SIG-M5 treated with dmso at 0.1 percent for 504 hours (cell line): ENCODE measurements around the gene LGALS7.
"Not testable (repeated sequence)": the region's sequence is repeated elsewhere in the genome, so short reads cannot be mapped to it uniquely, and the experiment has no call there.

Experiments used
- DNase-seq: peaks from one replicate; lab custom pipeline; 2025; ENCODE audit not compliant: unreplicated experiment; lab: John Stamatoyannopoulos, UW

Gene LGALS7

DNA sequence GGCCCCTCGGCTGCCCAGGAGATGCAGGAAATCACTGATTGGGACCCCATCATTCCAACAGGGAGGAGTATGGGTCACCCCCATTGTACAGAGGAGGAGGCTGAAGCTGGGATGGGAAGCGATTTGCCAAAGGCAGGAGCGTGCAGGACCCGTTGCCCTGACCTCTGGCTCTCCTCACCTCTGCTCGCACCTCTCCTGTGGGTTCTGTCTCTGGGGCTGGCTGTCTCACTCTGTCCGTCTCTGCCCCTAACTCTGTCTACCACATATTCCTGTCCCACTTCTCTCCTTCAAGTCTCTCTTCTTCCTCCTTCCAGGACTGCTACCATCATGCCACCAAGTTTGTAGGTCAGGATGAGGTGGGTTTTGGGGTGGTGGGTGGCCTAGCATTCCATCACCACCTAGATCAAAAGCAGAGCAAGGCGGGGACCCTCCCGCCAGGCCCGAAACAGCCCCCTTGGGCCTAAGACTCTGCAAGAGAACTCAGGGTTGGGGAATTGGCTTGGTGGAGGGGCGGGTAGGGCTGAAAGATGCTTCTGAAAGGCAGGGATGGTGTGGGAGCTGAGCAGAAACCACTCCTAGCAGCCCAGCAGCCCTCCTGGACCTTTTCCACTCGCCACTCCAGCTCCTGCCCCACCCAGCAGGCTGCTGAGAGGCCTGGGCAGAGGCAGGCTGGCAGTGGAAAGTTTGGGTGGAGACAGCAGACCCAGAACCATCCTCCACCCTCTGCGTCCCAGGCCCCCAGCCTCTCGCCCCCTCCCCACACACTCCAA is 1.0 kb upstream of the LGALS7 start:
- DNase-seq: no peak

DNA sequence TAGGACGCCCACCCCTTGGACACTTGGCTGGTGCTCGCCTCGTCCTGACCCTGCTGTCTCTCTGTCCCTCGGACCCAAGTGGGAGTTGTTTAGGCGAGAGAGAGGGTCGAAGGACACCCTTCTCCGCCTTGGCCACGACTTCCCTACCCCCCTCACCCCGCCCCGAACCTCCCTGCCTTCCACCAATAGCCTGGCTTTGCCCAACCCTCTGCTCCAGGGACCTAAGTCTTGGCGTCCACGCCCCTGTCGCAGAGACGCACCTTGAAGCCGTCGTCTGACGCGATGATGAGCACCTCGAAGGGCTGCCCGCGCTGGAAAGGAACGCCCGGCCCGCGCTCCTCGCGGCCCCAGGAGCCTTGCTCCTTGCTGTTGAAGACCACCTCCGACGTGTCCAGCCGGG is 1.7 kb downstream of the LGALS7 start:
- DNase-seq: not testable (repeated sequence)

DNA sequence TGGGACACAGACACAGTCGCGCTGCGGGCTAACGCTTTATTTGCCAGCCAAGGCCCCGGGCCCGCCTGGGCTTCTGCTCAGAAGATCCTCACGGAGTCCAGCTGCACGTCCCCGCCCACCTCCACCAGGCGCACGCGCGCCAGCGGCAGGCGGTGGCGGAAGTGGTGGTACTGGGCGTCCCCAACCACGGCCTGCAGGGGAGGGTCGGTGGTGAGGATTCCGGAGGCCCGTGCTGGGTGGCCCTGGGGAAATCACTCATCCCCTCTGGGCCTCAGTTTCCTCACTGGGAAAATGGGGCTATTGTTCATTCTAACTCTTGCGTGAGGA is 2.4 kb downstream of the LGALS7 start:
- DNase-seq: not testable (repeated sequence)

DNA sequence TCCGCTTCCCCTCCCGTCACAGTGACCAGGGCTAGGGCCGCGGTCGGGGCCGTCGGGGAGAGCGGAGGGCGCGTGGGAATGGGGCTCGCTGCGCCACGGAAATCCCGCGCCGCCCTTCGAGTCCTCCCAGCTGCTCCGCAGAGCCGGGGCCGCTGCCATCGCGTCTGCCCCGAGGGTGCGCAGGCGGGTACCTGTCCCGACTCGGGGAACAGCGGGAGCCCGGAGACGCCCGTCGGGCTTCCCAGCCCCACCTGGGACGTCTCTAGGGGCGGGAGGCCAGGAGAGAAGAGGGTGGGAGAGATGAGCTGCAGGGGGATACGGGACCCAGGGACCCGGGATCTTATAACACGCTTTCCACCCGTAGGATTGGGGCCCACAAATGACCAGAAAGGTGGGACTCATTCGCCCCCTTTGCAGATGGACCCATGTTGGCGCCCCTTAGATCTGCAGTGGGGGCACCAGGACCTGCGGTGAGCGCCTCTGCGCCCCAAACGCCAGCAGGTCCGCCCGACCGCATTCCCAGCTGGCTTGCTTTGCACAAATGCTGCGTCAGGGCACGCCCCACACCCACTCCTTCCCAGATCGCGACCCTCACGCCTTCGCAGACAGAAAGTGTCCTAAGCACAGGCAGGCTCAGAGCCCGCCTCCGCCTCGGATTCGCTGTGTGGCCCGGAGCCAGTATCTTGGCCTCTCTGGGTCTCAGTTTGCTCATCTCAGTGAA is 2.9 kb downstream of the LGALS7 start:
- not testable (repeated sequence) for DNase-seq

DNA sequence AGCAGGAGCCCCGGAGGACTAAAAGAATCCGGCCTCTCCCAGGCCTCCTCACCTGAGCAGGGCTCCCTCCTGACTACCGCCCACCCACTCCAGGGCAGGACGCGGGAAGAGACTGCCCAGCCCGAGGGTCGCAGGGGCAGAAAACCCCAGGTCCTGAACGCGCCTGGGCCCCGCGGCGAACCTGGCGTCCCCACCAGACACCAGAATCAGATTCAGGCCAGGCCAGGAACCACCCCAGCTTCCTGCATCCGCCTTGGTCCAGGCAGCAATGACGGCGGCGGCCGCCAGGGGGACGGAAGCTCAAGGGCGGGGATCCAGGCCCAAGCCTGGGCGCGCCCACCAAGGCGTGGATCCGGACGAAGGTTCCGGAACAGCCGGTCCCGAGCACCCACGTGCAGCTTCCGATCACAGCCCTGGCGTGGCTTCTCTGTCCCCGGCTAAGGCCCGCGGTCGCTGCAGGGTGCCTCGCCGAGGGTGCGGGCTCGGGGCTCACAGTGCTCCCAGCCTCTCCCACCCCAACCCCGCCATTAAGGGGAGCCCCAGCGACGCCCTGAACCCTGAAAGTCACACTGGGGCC is 3.6 kb downstream of the LGALS7 start:
- no peak for DNase-seq

DNA sequence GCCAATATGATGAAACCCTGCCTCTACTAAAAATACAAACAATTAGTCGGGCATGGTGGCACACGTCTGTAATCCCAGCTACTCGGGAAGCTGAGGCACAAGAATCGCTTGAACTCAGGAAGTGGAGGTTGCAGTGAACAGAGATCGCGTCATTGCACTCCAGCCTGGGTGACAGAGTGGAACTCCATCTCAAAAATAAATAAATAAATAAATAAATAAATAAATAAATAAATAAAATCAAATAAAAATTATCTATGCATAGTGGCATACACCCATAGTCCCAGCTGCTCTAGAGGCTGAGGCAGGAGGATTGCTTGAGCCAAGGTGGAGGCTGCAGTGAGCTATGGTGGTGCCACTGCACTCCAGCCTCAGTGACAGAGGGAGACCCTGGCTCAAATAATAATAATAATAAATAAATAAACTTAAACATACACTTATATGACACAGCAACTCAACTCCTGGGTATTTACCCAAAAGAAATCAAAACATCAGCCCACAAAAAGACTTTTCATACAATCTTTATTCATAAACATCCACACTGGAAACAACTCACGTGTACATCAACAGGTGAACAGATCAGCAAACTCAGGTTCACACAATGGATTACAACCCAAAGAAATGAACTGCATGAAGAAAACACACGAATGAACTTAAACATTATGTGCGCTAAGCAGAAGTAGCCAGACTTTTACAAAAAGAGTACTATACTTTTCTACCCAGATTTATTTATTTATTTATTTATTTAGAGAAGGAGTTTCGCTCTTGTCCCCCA is 6.9 kb downstream of the LGALS7 start:
- DNase-seq: no peak

DNA sequence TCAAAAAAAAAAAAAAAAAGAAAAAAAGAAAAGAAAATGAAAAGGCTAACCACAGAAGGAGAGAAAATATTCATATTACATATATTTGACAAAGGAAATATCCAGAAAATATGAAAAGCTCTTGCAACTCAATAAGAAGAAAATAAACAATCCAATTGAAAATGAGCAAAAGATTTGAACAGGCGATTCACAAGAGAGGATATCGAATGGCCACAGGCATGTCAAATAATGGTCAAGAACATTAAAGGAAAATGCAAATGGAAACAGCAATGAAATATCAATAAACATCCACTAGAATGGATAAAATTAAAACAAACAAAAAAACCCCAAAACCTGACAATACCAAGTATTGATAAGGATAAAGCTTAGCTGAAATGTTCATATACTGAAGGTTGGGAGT is 8.1 kb downstream of the LGALS7 start:
- no peak for DNase-seq

DNA sequence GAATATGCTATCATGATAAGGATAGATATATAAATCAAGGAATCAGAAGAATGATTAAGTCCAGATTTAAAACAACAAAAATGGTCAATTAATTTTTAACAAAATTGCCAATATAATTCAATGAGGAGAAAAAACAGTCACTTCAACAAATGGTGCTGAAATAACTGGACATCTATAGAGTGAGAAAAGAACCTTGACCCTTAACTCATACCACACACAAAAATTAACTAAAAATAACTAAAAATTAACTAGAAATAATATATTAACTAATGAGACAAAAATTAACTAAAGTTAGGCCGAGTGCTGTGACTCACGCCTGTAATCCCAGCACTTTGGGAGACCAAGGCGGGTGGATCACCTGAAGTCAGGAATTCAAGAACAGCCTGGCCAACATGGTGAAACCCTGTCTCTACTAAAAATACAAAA is 9.5 kb downstream of the LGALS7 start:
- no peak for DNase-seq

DNA sequence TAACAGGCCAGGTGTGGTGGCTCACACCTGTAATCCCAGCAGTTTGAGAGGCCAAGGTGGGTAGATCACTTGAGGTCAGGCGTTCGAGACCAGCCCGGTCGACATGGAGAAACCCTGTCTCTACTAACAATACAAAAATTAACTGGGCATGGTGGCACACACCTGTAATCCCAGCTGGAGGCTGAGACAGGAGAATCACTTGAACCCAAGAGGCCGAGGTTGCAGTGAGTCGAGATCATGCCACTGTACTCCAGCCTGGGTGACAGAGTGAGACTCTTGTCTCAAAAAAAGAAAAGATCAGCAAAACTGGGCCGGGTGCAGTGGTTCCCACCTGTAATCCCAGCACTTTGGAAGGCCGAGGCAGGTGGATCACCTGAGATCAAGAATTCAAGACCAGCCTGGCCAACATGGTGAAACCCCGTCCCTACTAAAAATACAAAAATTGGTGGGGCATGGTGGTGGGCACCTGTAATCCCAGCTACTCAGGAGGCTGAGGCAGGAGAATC is 11.4 kb downstream of the LGALS7 start:
- not testable (repeated sequence) for DNase-seq

DNA sequence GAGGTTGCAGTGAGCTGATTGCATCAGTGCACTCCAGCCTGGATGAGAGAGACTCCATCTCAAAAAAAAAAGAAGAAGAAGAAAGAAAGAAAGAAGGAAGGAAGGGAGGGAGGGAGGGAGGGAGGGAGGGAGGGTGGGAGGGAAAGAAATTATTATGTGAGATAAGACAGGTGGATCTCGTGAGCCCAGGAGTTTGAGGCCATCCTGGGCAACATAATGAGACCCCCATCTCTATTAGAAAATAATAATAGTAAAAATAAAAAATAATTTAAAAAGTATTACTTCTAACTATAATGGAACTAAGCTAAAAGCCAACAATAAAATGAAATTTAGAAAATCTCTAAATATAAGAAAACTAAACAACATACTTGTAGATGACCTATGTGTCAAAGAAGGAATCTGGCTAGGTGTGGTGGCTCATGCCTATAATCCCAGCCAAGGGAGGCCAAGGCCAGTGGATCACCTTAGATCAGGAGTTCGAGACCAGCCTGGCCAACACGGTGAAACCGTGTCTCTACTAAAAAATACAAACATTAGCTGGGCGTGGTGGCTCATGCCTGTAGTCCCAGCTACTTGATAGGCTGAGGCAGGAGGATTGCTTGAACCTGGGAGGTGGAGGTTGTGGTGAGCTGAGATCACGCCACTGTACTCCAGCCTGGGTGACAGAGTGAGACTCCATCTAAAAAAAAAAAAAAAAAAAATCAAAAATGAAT is 12.4 kb downstream of the LGALS7 start:
- not testable (repeated sequence) for DNase-seq

DNA sequence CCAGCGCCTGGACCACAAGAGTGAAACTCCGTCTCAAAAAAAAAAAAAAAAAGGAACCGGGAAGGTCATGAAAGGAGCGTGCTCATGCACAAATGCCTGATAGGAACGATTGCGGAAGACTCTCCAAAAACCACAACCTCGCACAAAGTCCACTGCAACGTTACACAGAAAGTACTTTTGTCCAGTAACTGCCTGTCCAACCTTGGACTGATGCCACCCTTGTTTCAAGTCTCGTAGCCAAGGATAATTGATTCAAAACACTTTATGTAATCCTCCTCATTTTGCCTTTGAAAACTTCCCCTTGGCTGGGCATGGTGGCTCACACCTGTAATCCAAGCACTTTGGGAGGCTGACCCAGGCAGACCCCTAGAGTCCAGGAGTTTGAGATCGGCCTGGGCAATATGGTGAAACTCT is 13.7 kb downstream of the LGALS7 start:
- no peak for DNase-seq

DNA sequence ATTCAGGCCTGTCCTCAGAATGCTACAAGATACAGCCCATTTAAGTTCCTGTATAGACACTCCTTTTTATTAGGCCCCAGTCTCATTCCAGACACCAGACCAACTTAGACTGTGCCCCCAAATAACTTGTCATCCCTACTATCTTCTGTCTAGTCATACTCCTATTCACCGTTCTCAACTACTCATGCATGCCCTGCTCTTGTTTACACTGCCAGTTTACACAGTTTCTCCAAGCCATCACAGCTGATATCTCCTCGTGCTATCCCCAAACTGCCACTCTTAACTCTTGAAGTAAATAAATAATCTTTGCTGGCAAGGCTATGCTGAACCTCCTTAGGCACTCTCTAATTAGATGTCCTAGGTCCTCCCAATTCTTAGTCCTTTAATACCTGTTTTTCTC is 19.1 kb downstream of the LGALS7 start:
- DNase-seq: not testable (repeated sequence)

DNA sequence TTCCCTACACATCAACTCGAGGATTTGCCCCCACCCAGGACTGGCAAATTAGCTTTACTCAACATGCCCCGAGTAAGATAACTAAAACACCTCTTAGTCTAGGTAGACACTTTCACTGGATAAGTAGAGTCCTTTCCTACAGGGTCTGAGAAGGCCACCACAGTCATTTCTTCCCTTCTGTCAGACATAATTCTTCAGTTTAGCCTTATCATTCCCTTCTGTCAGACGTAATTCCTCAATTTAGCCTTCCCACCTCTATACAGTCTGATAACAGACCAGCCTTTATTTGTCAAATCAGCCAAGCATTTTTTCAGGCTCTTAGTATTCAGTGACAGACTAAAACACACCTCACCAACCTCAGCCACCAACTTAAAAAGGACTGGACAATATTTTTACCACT is 19.5 kb downstream of the LGALS7 start:
- not testable (repeated sequence) for DNase-seq

DNA sequence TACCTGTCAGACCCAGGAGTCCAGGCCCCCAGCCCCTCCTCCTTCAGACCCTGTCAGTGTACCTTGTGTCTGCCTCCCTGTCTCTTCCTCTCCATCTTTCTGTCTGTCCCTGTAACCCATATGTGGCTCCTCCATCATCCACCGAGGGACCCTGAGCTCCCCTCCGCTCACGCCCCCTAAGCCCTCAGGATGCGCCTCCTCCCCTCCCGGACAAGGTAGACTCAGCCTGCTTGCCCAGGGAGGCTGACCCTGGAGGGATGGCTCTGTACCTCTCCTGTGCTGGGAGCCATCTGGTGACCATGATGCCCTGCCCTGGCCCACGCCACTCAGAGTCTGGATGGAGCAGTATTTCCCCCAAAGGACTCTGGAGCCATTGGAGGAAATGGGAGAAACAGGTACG is 28.0 kb downstream of the LGALS7 start:
- DNase-seq: no peak

DNA sequence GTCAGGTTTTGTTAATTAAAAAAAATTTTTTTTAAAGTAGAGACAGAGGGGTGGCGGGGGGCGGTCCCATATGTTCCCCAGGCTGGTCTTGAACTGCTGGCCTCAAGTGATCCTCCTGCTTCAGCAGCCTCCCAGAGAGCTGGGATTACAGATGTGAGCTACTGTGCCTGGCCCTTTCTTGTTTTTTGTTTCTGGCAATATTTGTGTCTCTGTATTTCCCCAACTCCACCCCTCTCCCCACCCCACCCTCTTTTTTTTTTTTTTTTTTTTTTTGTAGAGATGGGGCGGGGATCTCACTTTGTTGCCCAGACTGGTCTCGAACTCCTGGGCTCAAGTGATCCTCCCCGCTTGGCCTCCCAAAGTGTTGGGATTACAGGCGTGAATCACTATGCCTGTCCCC is 28.4 kb downstream of the LGALS7 start:
- no peak for DNase-seq

DNA sequence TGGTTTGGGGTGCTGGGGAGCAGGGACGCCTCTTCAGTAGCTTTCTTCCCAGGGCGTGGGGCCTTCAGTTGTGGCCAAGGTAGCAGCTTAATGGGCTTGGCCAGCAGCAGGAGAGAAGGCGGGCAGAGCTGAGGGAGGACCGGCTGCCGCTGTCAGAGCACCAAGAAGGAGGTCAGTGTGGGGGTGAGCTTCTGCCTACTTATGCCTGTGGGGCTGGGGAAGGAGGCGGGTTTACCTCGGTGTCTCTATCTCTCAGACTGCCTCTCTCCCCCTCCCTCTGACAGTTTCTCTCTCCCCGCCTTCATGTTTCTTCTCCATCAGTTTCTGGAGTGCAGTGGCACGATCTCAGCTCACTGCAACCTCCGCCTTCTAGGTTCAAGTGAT is 29.0 kb downstream of the LGALS7 start, which contains the start of gene CAPN12:
Gene CAPN12, minus strand, starts transcription at position 177 of the 384 bp plus-strand sequence. CDS start 309 bp downstream, outside the sequence.
- no peak for DNase-seq

DNA sequence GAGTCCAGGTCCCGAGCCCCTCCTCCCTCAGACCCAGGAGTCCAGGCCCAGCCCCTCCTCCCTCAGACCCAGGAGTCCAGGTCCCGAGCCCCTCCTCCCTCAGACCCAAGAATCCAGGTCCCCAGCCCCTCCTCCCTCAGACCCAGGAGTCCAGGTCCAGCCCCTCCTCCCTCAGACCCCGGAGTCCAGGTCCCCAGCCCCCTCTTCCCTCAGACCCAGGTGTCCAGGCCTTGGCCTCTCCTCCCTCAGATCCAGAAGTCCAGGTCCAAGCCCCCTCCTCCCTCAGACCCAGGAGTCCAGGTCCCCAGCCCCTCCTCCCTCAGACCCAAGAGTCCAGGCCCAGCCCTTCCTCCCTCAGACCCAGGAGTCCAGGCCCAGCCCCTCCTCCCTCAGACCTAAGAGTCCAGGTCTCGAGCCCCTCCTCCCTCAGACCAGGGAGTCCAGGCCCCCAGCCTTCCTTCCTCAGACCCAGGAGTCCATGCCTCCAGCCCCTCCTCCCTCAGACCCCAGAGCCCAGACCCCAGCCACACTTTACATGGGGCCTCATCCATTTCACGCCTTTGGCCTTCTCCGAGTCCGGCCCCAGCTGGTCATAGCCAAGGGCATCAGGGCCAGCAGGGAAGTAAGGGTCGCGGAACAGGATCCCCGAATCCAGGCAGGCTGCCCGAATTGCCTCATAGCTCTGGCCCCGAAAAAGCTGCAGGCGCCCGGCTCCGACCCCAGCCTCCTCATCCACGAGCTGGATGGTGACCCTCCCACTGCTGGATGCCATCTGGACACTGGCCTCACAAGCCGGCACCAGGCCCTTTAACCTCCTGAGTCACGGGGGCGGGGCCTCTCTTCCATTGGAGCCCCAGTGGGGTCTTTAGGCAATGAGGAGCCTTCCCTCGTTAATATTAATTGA is 29.7 kb downstream of the LGALS7 start:
- DNase-seq: no peak

DNA sequence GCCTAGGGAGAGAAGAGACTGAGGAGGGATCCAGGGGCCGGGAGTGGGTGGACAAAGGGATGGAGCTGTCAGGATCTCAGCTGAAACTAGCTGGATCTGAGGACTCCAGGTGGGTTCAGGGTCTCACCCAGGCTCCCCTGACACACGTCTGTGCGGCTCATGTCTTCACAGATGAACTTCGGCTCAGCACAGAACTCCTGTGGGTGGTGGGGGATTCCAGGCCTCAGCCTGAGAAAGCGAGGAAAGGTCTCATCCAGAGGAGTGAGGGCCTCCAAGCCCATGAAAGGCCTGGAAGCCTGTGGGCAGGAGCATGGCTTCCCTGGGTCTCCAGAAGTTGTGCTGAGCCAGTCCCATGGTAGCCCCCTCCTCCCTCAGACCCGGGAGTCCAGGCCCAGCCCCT is 30.4 kb downstream of the LGALS7 start:
- no peak for DNase-seq

DNA sequence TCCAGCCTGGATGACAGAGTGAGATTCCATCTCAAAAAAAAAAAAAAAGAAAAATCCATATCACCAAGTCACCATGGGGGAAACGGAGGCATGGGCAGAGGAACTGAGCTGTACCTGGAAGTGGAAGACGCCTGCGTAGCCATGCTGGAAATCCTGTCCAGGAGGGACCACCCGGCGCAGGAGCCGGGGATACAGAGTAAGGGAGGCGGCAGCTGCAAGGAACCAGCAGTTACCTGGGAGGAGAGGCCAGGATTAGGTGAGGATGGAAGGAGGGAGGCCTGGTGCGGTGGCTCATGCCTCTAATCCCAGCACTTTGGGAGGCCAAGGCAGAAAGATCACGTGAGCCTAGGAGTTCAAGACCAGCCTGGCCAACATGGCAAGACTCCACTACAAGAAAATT is 31.0 kb downstream of the LGALS7 start:
- DNase-seq: no peak

DNA sequence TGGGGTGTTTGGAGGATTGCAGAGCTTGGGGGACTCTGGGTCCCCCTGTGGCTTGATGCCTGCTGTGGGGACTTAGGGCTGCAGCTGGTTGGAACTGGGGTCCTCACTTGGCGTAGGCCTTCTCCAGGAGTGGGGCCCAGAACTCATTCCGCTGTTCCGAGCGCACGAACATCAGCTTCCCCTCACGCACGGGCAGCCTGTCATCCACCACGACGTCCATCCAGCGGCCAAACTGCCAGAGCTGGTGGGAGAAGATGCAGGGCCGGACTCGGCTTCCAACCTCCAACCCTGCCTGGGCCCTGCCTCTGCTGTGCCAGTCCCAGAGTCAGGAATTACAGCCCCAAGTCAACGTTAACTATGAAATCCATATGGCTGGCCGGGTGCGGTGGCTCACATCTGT is 31.6 kb downstream of the LGALS7 start:
- DNase-seq: no peak
